Measurements from ENCODE around the gene PCBP3.

Gene PCBP3

GRCh38 chr21:45927851-45928850, 284.6 kb downstream of the PCBP3 start:
- no peak for DNase-seq (ENCODE audit: low read depth in 2 of 2)

- no peak for DNase-seq (ENCODE audit: low read depth in 2 of 2)
Observed at GRCh38 chr21:45929449-45929848, 285.9 kb downstream of the PCBP3 start.

- no peak for DNase-seq (ENCODE audit: low read depth in 2 of 2)
Observed at GRCh38 chr21:45930231-45930760, 286.8 kb downstream of the PCBP3 start.

DNA sequence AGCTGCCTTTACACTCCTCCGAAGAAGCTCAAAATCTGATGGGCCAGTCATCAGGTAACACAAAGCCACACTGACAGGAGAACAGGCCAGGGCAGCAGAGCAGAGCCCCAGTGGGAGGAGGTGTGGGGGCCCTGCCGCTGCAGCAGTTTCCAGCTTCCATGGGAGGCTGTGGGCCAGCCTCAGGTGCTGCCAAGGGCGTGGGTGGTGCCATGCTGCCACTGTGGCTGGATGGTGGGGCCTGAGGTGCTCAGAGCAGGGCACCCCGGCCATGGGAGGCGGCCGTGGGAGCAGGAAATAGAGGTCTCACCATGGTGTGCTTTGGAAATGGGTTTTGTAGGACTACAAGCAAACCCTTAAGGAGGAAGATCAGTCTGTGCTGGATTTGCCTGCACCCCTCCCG, 287.3 kb downstream of the PCBP3 start:
- DNase-seq (ENCODE audit: low read depth in 2 of 2): no peak

- DNase-seq (ENCODE audit: low read depth in 2 of 2): no peak
Observed at GRCh38 chr21:45931397-45931969, 288.0 kb downstream of the PCBP3 start.

DNA sequence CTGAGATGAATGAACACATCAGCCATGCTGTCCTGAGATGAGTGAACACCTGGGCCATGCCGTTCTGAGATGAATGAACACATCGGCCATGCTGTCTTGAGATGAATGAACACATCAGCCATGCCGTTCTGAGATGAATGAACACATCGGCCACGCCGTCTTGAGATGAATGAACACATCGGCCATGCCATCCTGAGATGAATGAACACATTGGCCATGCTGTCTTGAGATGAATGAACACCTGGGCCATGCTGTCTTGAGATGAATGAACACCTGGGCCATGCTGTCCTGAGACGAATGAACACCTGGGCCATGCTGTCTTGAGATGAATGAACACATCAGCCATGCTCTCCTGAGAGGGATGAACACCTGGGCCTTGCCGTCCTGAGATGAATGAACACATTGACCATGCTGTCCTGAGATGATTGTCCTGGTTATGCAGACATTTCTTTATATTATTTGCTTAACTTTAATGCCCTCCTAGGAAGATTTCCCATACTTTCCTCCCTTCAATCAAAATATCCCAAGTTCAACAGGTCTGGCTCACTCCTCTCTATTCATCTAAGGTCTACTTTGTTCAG, 289.5 kb downstream of the PCBP3 start:
- no peak for DNase-seq (ENCODE audit: low read depth in 2 of 2)

DNA sequence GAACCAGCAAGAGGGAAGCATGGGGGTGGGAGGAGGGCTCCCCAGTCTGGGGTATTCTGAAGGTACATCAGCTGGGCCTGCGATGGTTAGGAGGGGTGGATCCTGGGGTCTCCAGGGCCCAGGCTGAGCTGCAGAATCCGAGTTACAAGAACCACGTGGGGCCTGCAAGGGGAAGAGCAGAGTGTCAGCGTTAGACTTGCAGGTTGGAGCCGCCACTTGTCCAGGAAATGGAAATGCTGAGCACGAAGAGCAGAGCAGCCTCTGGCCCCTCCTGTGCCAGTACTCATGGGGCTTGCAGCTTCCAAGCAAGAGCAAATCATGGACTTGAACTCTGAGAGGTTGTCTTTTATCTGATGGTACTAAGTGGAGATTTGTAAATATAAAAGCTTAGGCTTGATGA, 290.6 kb downstream of the PCBP3 start:
- DNase-seq (ENCODE audit: low read depth in 2 of 2): no peak

- no peak for DNase-seq (ENCODE audit: low read depth in 2 of 2)
Observed at GRCh38 chr21:45934554-45934953, 291.0 kb downstream of the PCBP3 start.

GRCh38 chr21:45935628-45936027, 292.1 kb downstream of the PCBP3 start:
- DNase-seq (ENCODE audit: low read depth in 2 of 2): no peak

DNA sequence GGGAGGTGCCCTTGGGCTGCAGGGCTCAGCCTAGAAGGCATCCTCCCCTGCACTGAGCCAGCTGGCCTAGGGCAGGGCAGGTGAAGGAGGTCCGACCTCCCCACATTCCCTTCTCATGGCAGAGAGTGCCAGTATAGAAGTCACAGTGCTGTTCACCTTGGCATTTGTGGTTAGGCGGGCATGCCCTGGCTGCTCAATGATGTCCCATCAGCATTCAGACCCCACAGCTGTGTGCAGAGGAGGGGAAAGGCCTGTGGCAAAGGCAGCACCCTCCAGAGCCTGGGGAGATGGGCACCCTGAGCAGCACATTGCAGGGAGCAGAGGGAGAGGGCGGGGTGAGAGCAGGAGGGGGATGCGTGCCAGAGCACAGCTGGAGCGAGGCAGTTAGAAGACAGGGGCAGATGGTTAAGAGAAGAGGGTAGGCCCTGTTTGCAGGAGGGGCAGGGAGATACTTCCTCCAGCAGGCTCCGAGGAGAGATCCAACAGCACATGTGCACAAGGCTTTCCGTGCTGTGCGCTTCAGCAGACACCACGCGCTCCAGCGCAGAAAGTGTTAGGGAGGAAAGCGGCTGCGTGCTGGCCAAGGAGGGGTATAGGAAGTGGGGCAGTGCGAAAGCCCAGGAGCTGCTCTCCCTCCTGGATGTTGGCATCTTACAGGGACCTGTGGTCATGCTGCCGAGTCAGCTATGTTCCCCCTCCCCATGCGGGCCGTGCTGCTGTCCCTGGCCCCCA, 294.4 kb downstream of the PCBP3 start:
- no peak for DNase-seq (ENCODE audit: low read depth in 2 of 2)

- DNase-seq (ENCODE audit: low read depth in 2 of 2): no peak
Observed at GRCh38 chr21:45938453-45938755, 294.9 kb downstream of the PCBP3 start.

GRCh38 chr21:45938811-45939520, 295.4 kb downstream of the PCBP3 start:
- no peak for DNase-seq (ENCODE audit: low read depth in 2 of 2)

- no peak for DNase-seq (ENCODE audit: low read depth in 2 of 2)
Observed at GRCh38 chr21:45939521-45940045, 296.1 kb downstream of the PCBP3 start.

GRCh38 chr21:45940091-45940490, 296.6 kb downstream of the PCBP3 start:
- no peak for DNase-seq (ENCODE audit: low read depth in 2 of 2)

DNA sequence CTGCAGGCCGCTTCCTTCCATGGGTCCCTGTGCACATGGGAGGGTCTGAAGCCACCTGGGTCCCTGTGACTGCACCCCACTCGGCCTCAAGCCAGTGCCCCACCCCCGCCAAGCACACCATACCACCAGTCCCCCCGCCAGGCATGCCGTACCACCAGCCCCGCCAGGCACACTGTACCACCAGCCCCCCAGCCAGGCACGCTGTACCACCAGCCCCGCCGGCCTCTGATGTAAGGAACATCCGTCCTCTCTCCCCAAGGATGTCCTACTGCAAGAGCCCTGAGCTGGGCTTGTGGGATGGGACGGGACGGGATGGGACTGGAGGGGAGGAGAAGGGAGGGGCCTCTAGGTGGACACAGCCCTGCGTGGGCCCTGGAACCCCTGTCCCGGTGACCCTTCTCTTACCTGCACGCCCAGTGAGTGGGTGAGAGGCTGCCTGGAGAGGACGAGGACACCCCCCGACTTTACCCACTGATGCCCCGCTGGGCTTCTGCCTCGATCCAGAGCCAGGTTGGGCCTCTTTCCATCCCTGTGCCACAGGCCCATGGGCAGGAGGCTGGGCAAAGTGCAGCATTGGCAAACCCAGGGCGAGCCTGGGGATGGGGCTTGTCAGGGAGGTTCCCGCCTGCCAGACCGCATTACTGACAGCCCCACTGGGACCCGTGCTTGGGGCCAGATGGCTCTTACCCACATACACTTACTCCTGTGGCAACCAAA, 297.3 kb downstream of the PCBP3 start:
- DNase-seq (ENCODE audit: low read depth in 2 of 2): no peak

- no peak for DNase-seq (ENCODE audit: low read depth in 2 of 2)
Observed at GRCh38 chr21:45941338-45941710, 297.8 kb downstream of the PCBP3 start.

DNA sequence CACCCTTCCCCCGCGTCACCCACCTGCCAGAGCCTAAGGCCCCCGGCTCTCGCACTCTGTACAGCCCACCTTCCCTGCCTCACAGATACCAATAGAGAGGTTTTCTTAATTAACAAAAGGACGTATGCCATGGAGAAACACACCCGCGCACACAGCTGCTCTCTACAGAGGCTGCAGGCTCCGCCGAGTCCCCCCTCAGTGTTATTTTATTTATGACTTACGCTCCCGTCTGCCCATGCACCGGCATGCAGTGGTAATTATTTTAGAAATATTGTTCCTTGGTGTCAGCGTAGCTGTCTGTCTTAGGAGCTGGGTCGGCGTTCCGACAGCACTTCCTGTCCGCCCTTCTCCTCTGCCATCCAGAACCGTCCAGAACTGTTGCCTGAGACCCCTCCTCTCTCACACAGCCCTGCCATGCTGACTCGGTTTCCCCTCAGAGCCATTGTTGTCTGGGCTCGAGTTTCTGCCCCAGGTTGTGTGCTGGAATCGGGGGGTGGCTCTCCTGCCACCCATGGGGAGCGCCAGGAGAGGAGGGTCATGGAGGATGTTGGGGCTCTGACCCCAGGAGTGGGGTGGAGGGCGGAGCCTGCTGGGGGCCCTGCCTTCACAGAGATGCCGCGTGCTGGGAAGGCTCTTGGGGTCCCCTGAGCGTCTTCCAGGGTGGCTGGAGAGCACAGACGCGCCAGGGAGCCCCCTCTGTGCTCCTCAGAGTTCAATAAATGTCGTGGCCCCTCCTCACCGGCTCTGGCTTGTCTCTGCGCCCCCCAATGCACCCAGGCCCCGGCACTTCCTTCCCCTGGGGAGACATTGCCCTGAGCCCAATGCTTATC, 298.4 kb downstream of the PCBP3 start:
- DNase-seq (ENCODE audit: low read depth in 2 of 2): no peak

- DNase-seq (ENCODE audit: low read depth in 2 of 2): no peak
Observed at GRCh38 chr21:45942755-45943629, 299.5 kb downstream of the PCBP3 start.

Data from stimulated activated CD8-positive, alpha-beta memory T cell treated with anti-CD3 and anti-CD28 coated beads, Interleukin-2, amount 100 ng/mL, for 1 hour (primary cell).